Measurements from ENCODE around the gene WDR18. TPM values are rescaled to one million over a fixed set of nuclear protein-coding genes. Genes with fewer than 3 reads are reported as not detected.

The WDR18 gene
- total RNA-seq, 1 experiment from 2014 or later: 43.3 TPM

DNA sequence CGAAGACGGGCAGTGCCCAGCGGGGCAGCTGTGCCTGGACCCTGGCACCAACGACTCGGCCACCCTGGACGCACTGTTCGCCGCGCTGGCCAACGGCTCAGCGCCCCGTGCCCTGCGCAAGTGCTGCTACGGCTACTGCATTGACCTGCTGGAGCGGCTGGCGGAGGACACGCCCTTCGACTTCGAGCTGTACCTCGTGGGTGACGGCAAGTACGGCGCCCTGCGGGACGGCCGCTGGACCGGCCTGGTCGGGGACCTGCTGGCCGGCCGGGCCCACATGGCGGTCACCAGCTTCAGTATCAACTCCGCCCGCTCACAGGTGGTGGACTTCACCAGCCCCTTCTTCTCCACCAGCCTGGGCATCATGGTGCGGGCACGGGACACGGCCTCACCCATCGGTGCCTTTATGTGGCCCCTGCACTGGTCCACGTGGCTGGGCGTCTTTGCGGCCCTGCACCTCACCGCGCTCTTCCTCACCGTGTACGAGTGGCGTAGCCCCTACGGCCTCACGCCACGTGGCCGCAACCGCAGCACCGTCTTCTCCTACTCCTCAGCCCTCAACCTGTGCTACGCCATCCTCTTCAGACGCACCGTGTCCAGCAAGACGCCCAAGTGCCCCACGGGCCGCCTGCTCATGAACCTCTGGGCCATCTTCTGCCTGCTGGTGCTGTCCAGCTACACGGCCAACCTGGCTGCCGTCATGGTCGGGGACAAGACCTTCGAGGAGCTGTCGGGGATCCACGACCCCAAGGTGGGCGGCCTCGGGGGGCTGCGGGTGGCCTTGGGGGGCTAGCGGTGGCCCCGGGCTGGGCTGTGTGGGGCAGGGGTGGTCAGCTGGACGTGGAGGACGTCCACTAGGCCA lies 20.9 kb downstream of the WDR18 start:
- no peaks in the 10 kb centered on the region for H3K4me1 Mint-ChIP-seq (ENCODE audit: low read depth, unreplicated experiment)
- no peak for DNase-seq
- peaks cover 31% of the 10 kb centered on the region for H3K36me3 Mint-ChIP-seq (ENCODE audit: insufficient read depth, unreplicated experiment)
- CTCF ChIA-PET: no interaction called here
- H3K4me3 Mint-ChIP-seq (ENCODE audit: low read depth, unreplicated experiment): no peak overlapping the region
- H3K27ac Mint-ChIP-seq (ENCODE audit: unreplicated experiment): peak overlapping the region; percentile 41
- TF ChIP-seq, protein P1, sequence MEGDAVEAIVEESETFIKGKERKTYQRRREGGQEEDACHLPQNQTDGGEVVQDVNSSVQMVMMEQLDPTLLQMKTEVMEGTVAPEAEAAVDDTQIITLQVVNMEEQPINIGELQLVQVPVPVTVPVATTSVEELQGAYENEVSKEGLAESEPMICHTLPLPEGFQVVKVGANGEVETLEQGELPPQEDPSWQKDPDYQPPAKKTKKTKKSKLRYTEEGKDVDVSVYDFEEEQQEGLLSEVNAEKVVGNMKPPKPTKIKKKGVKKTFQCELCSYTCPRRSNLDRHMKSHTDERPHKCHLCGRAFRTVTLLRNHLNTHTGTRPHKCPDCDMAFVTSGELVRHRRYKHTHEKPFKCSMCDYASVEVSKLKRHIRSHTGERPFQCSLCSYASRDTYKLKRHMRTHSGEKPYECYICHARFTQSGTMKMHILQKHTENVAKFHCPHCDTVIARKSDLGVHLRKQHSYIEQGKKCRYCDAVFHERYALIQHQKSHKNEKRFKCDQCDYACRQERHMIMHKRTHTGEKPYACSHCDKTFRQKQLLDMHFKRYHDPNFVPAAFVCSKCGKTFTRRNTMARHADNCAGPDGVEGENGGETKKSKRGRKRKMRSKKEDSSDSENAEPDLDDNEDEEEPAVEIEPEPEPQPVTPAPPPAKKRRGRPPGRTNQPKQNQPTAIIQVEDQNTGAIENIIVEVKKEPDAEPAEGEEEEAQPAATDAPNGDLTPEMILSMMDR (IDR thresholded peaks at IDR 0.05; ENCODE audit: unreplicated experiment): no peak
- H3K9me3 Mint-ChIP-seq (ENCODE audit: low read depth, unreplicated experiment): no peaks in the 10 kb centered on the region
- intact Hi-C loops (cut with micrococcal nuclease; ENCODE audit: unreplicated experiment): no loop called here
- BruUV-seq (replicated peaks): no TSS peak
- peaks cover 38% of the 10 kb centered on the region for H3K27me3 Mint-ChIP-seq (ENCODE audit: unreplicated experiment)

DNA sequence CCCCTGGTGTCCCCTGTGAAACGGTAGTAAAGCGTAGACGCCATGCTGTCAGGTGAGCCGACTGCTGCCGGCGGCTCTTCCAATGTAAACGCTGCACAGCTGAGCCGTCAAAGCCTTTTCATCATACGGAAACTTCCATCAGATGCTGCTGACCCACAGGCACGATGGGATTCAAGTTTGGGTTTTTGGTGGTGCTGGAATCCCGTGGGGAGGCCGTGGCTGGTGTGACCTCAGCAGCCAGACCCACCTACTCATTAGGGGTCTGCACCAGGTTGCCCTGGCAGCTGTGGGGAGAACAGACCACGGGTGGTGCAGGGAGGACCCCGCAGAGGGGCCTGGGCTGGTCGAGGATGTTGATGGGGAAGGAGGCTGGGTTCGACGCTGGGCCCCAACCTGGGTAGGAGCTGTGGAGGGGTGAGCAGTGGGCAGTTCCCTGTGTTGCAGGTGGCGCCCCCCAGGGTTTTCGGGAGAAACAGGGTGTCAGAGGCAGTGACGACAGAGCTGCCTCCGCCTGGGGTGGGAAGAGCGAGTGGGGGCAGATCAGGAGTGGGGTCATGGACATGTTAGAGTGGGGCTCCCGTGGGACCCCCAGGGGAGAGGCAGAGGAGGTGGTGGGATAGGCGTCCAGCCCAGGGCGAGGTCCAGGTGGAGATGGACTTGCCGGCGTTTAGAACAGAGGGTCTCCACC lies 22.7 kb downstream of the WDR18 start:
- Mint-ChIP-seq H3K9me3 (ENCODE audit: low read depth, unreplicated experiment) (no peaks in the 10 kb centered on the region), H3K4me1 (ENCODE audit: low read depth, unreplicated experiment) (no peaks in the 10 kb centered on the region), H3K4me3 (ENCODE audit: low read depth, unreplicated experiment) (no peak overlapping the region), H3K36me3 (ENCODE audit: insufficient read depth, unreplicated experiment) (peaks cover 33% of the 10 kb centered on the region), H3K27ac (ENCODE audit: unreplicated experiment) (no peak overlapping the region), H3K27me3 (ENCODE audit: unreplicated experiment) (peaks cover 38% of the 10 kb centered on the region)
- TF ChIP-seq, protein P1 (IDR thresholded peaks at IDR 0.05; ENCODE audit: unreplicated experiment): no peak
- BruUV-seq (replicated peaks): no TSS peak
- no peak for DNase-seq
- intact Hi-C loops (cut with micrococcal nuclease; ENCODE audit: unreplicated experiment): no loop called here
- CTCF ChIA-PET: no interaction called here

DNA sequence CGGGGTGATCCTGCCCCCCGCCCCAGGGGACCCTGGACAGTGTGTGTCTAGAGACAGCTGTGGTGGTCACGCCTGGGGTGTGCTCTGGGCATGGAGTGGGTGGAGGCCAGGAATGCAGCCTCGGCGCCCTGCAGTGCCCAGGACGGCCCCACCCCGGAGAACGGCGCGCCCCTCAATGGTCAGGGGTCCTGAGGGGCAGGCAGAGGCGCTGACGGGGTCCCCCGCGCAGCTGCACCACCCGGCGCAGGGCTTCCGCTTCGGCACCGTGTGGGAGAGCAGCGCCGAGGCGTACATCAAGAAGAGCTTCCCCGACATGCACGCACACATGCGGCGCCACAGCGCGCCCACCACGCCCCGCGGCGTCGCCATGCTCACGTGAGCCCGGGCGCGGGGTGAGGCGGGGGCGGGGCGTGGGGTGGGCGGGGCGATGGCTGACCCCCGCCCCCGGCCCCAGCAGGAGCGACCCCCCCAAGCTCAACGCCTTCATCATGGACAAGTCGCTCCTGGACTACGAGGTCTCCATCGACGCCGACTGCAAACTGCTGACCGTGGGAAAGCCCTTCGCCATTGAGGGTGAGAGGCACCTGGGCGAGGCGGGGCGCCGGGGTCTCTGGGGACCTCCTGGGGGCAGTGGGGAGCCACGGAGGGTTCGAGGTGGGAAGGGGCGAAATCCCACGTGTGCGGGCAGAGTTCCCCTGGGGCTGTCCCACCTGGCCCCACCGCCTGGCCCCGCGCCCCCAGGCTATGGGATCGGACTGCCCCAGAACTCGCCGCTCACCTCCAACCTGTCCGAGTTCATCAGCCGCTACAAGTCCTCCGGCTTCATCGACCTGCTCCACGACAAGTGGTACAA lies 23.5 kb downstream of the WDR18 start:
- Mint-ChIP-seq H3K36me3 (ENCODE audit: insufficient read depth, unreplicated experiment) (peaks cover 33% of the 10 kb centered on the region), H3K4me3 (ENCODE audit: low read depth, unreplicated experiment) (no peak overlapping the region), H3K27me3 (ENCODE audit: unreplicated experiment) (peaks cover 30% of the 10 kb centered on the region), H3K9me3 (ENCODE audit: low read depth, unreplicated experiment) (no peaks in the 10 kb centered on the region), H3K4me1 (ENCODE audit: low read depth, unreplicated experiment) (no peaks in the 10 kb centered on the region), H3K27ac (ENCODE audit: unreplicated experiment) (no peak overlapping the region)
- no peak for DNase-seq
- CTCF ChIA-PET: no interaction called here
- no TSS peak for BruUV-seq (replicated peaks)
- intact Hi-C loops (cut with micrococcal nuclease; ENCODE audit: unreplicated experiment): no loop called here
- TF ChIP-seq, protein P1 (IDR thresholded peaks at IDR 0.05; ENCODE audit: unreplicated experiment): no peak

DNA sequence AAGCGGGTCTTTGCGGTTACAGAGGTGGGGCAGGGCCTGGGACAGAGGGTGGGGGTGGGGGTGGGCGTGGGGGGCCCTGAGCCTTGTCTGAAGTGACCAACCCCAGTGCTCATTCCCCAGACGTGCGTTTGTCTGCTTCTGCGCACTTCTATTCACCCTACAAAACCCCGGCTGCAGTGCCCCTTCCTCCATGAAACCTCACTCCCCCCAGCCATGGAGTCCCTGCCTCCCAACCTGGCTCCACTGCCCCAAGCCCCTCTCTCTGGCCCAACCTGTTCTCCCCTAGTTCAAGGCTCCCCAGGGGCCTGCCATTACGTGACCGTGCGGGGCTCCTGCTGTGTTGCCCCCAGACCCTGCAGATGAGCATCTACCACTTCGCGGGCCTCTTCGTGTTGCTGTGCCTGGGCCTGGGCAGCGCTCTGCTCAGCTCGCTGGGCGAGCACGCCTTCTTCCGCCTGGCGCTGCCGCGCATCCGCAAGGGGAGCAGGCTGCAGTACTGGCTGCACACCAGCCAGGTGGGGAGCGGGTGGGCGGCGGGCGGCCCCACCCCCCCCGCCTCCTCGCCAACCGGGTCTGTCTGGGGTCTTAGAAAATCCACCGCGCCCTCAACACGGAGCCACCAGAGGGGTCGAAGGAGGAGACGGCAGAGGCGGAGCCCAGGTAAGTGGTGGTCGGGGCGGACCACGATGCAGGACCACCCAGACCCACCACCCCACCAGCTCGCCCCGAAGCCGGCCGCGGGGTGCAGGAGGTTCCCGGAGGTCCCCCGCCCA lies 24.3 kb downstream of the WDR18 start:
- intact Hi-C loops (cut with micrococcal nuclease; ENCODE audit: unreplicated experiment): no loop called here
- H3K27ac Mint-ChIP-seq (ENCODE audit: unreplicated experiment): no peak overlapping the region
- no peaks in the 10 kb centered on the region for H3K4me1 Mint-ChIP-seq (ENCODE audit: low read depth, unreplicated experiment)
- TF ChIP-seq, protein P1 (IDR thresholded peaks at IDR 0.05; ENCODE audit: unreplicated experiment): no peak
- BruUV-seq (replicated peaks): no TSS peak
- no peak for DNase-seq
- H3K9me3 Mint-ChIP-seq (ENCODE audit: low read depth, unreplicated experiment): no peaks in the 10 kb centered on the region
- peaks cover 33% of the 10 kb centered on the region for H3K36me3 Mint-ChIP-seq (ENCODE audit: insufficient read depth, unreplicated experiment)
- H3K4me3 Mint-ChIP-seq (ENCODE audit: low read depth, unreplicated experiment): no peak overlapping the region
- CTCF ChIA-PET: no interaction called here
- peaks cover 23% of the 10 kb centered on the region for H3K27me3 Mint-ChIP-seq (ENCODE audit: unreplicated experiment)

Measured in Calu3 (cell line).